GM18867 (cell line): ENCODE measurements around the gene MMP2.

Source experiments
- ATAC-seq: cut with Tn5 transposase; IDR thresholded peaks from one replicate; pipeline ENCODE4 v1.9.1; 2021; ENCODE audit warnings: mild to moderate bottlenecking, moderate library complexity; ENCODE audit not compliant: unreplicated experiment

Gene MMP2

GRCh38 chr16:55510185-55510805 is 31.3 kb downstream of the MMP2 start:
- no peak for ATAC-seq

GRCh38 chr16:55512941-55513340 is 33.9 kb downstream of the MMP2 start:
- no peak for ATAC-seq

- no peak for ATAC-seq
These were observed 34.6 kb downstream of the MMP2 start for GRCh38 chr16:55513616-55514015.

GRCh38 chr16:55515111-55515510 is 36.1 kb downstream of the MMP2 start:
- no peak for ATAC-seq

GRCh38 chr16:55521792-55522191 is 42.8 kb downstream of the MMP2 start:
- ATAC-seq = no peak

- no peak for ATAC-seq
These were observed 47.4 kb downstream of the MMP2 start for GRCh38 chr16:55526441-55526840.

GRCh38 chr16:55527885-55528284 is 48.9 kb downstream of the MMP2 start:
- ATAC-seq = no peak

- no peak for ATAC-seq
These were observed 50.0 kb downstream of the MMP2 start for GRCh38 chr16:55529018-55529417.

- ATAC-seq = no peak
These were observed 51.4 kb downstream of the MMP2 start for GRCh38 chr16:55530316-55530856.

- no peak for ATAC-seq
These were observed 53.2 kb downstream of the MMP2 start for GRCh38 chr16:55532227-55532626.

- ATAC-seq = no peak
These were observed 55.8 kb downstream of the MMP2 start for GRCh38 chr16:55534756-55535155.

GRCh38 chr16:55539049-55539448 is 60.1 kb downstream of the MMP2 start:
- no peak for ATAC-seq

GRCh38 chr16:55539488-55539887 is 60.5 kb downstream of the MMP2 start:
- ATAC-seq = no peak

GRCh38 chr16:55540221-55540620 is 61.2 kb downstream of the MMP2 start:
- ATAC-seq = no peak

- no peak for ATAC-seq
These were observed 63.6 kb downstream of the MMP2 start for GRCh38 chr16:55542459-55543082.

GRCh38 chr16:55543472-55543871 is 64.5 kb downstream of the MMP2 start:
- ATAC-seq = no peak

- no peak for ATAC-seq
These were observed 73.6 kb downstream of the MMP2 start for GRCh38 chr16:55552621-55553020.

- no peak for ATAC-seq
These were observed 76.4 kb downstream of the MMP2 start for GRCh38 chr16:55555436-55555835.
